GM21515 (cell line): ENCODE results near the gene GBGT1.

Experiments used
- ATAC-seq: cut with Tn5 transposase; IDR thresholded peaks from one replicate; pipeline ENCODE4 v1.9.1; 2021; ENCODE audit not compliant: unreplicated experiment

Gene GBGT1

DNA sequence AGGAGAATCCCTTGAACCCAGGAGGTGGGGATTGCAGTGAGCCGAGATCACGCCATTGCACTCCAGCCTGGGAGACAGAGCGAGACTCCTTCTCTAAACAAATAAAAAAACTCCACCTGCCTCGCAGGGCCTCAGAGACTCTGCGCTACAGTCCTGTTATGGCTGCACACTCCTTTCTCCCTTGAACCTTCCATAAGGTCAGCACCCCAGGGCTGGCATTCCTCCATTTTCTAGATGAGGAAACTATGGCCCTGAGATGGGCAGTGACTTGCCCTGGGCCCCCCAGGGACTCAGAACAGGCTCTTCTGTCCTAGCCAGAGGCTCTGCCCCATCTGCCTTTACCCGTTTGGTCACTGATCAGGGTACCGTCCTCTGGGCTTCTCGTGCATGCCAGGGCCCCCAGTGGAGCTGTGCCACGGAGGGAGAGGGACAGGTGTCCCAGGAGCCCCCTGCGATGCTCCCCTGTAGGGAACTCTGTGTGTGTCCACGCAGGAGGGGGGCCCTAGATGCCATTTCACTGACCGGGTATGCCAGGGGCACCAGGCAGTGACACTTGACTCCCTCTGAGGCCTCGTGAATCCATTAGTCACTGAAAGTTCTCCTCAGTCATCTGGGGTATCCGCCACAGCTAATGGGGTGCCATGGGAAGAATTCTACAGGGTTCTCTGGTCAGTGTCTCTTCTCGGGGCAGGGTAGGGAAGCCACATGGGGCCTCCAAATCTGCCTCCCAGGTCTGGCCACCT lies 58.8 kb downstream of the GBGT1 start:
- ATAC-seq: no peak

DNA sequence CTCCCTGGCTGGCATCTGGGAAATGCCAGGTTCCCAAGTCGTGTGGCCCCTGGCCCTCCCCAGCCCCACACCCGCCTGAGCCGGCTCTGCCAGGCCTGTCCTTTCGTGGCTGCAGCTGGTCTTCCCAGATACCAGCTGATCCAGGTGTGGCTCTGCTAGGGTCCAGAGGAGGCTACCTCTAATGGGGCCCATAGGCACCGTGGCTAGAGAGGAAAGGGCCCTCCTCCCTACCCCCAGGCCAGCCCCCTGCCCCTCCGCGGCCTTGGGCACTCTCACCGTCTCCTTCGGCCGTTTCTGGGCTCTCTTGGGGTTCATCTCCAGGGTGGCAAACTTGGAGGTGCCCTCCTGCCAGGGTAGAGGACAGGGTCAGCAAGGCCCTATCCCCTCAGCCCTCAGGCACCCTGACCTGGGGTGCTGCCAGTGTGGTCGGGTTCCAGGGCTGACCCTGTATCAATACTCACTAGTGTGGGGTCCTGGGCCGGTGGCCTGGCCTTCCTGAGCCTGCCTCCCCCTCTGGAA lies 59.7 kb downstream of the GBGT1 start:
- no peak for ATAC-seq

GRCh38 chr9:133103183-133103986 lies 60.3 kb downstream of the GBGT1 start:
- no peak for ATAC-seq
